GM18909 (cell line): ENCODE data around the gene NLRC5.

Source experiments
- ATAC-seq: cut with Tn5 transposase; IDR thresholded peaks from one replicate; pipeline ENCODE4 v1.9.1; 2021; ENCODE audit warnings: mild to moderate bottlenecking; ENCODE audit not compliant: unreplicated experiment, poor library complexity

The NLRC5 gene

DNA sequence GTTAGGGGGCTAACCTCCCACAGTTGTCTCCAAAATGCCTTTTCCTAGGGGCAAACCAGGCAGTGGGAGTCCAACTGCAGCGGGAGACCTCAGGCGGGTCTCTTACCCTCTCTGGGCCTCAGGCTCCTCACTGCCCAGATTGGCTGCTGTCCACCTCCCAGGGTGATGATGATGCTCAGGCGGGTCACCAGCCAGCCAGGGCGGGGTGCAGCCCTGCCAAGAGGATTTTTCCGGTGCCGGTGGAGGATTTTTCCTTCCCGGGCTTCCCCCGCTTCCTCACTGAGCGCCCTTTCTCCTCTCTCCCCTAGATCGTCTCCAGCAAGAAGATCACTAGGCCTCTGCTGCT lies 125.8 kb downstream of the NLRC5 start:
- no peak for ATAC-seq

DNA sequence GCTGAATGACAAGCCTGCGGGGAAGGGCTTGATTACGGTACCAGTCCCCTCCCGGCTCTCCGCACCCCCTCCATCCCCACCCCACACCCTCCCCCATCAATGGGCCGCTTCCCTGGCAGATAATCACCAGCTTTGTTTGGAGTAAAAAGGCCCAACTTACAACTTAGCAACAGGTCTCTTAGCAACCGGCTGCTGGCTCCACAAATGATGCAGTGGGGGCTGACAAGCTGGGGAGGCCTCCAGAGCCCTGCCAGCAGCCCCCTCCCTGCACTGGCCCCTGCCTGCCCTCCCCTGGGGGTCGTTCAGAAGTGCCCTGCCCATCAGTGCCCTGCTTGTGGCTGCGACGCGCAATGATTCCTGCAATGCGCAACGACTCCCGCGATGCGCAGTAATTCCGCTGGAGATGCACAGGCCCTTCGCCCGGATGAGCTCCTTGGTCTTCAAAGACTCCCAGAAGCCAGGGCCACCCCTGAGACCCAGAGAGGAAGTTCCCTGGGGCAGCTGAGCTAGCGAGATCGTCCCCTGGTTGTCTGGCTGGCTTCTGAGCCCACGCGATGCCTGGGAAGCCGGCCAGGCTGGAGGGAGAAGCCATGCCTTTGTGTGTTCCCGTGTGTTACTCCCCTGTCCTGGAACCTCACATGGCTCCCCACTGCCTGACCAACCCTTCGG lies 126.3 kb downstream of the NLRC5 start:
- no peak for ATAC-seq

DNA sequence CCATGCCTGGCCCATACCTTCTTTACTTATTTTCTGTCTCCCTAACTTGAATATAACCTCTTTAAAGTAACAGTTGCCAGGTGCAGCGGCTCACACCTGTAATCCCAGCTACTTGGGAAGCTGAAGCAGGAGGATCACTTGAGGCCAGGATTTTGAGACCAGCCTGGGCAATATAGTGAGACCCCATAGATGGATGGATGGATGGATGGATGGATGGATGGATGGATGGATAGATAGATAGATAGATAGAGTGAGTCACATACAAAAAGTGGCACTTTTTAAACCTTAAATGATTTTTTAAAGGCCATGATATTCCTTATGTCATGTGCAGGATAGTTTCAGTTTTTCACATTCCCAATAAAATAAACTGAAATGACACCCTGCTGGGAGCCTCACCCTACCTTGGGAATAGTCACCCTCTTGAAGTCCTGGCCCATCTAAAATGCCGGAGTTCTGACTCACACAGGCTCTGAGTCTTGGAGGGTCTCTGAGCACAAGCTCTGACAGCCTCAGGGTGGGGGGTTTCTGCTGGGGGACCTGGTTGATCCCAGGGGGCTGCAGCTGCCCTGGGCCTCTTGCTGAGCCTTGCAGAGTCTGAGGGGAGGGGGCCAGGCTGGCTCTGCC lies 129.2 kb downstream of the NLRC5 start:
- ATAC-seq, result no peak

DNA sequence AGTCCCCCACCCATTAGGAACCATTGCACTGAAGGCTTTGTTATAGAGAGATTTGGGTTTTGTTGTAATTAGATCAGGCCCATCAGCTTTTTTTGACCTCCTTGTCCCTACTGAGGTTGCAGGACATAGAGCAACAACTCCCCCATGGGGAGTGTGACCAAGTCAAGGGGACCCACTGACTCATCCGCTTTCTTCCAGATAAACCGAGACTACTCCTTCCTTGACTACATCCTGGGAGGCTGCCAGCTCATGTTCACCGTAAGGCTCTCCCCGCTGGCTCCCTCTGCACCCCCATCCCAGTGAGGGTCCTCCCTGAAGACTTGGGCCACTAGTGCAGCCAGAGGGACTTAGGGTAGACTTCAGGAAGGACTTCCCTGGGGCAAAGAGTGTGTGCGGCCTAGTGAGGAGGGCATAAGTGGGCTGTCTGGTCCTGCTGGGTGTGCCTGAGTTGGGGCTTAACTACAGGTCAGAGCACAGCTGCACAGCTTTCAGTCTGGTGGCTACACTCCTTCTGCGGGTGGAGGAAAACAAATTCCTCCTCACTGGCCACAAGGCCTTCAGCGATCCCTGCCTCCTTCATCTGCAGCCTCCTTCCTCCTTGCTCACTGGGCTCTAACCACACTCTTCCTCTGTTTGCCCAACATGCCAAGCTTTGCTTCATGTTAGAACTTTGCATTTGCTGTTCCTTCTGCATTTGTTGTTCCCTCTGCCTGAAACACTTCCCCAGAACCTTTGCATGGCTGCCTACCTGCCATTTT lies 134.0 kb downstream of the NLRC5 start:
- ATAC-seq, result no peak

DNA sequence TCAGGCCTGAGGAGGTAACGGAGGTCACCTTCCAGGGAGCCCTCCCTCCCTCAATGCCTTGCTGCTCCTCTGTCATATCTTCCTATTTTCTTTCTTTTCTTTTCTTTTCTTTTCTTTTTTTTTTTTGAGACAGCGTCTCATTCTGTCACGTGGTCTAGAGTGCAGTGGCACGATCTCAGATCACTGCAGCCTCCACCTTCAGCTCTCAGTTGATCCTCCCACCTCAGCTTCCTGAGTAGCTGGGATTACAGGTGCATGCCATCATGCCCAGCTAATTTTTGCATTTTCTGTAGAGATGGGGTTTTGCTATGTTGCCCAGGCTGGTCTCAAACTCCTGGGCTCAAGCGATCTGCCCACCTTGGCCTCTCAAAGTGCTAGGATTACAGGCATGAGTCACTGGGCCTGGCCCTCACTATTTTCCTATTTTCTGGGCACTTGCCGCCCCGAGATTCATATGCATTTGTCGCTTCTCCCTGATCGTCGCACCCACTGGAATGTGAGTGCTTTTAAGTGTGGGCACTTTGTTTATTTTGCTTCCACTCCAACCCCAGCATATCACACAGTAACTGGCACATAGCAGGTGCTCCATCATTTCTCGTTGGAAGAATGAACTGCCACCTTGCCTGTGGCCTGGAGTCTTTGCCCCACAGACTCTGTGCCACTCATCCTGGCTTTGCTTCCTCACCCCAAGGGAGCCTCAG lies 134.8 kb downstream of the NLRC5 start:
- ATAC-seq, result no peak

DNA sequence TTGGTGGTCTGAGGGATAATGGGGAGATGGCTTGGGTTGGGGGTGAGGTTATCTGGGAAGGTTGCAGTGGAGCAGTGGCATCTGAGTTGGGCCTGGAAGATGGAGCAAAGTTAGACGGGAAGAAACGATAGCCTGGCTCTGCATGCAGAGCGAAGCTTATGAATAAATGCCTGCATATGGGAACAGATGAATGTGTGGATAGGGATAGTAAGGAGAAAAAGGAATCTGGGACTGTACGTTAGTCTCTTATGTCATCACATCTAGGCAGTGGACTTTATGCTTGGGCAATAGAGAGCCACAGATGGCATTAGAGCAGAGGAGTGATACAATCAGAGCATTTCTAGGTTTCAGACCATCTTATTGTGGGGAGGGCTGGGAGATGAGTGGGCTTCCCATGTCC lies 136.0 kb downstream of the NLRC5 start:
- ATAC-seq, result no peak

DNA sequence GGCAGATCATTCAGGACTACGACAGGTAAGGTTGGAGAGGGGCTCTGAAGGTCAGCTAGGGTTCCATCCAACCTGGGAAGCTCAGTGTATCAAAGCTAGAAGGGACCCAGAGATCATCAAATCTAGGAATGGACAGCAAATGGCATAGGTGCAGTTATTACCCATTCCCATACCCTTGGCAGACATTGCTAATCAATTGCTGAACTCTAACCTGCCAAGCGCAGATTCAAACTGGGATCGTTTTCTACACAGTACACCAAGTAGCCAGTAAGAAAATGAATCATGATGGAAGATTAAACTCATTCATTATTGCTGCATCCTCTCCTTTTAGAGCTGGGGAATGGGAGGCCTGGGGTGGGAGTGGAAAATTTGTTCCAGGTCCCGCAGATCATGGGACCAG lies 136.6 kb downstream of the NLRC5 start:
- no peak for ATAC-seq

DNA sequence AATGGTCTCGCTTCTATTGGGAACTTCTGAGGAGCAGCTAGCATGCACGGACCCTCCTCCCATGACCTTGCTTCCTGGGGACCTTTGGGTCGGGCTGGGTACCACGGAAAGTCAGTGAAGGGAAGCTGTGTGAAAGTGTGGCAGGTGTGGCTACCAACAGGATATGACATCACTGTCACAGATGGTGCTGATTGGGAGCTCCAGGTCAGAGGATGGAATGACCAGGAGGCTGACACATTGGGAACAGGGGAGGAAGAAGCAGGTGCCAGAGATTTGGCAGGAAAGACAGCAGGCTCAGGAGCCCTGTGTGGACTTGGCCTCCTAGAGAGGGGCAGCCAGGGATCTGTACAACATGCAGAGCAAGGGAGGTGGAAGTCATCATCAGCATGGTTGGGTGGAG lies 137.1 kb downstream of the NLRC5 start:
- ATAC-seq, result no peak

DNA sequence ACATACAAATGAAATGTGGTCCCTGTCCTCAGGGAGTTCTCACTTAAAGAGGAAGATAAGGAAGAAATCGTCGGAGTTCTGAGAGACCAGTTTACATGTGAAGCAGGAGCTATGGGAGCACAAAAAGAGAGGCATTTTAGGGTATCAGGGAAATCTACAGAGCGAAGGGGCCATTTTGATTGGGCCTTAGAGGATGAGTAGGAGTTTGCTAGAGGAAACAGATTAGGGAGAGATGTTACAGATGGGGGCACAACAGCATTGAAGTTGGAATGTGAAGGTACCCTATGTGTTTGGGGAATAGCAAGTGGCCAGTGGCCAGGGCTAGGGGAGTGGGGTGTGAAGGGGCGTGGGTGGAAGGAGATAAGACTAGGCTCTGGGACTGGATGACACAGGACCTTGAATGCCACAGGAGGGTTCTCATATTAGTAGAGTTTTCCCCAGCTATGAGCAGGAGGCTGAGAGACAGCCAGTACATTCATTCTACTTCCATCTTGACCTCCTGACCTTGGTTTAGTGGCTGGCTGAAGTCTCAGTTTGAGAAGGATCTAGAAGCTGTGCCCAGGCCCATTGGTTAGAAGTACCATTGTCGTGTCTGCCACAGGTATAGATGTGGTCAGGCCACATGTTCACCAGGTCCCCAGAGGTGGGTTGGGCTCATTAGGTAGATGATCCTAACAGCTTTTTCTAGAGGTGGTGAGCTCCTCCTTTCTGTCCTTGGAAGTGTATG lies 137.8 kb downstream of the NLRC5 start:
- ATAC-seq, result peak; percentile 56

DNA sequence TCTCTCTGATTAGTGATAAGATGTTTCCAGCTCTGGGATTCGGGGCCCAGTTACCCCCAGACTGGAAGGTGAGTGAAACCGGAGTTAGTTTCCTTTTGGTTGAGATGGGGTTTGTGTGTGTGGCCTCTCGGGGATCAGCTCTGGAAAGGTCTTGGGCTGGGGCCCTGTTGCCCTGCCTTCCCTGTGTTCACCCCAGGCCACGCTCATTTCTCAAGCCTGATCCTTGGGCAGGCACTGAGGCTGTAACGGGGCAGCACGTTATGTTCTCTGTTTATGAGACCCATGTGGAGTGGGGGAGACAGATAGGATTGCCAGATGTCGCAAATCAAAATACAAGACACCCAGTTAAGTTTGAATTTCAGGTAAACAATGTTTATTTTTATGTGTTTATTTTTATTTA lies 138.5 kb downstream of the NLRC5 start:
- peak; percentile 13 for ATAC-seq

DNA sequence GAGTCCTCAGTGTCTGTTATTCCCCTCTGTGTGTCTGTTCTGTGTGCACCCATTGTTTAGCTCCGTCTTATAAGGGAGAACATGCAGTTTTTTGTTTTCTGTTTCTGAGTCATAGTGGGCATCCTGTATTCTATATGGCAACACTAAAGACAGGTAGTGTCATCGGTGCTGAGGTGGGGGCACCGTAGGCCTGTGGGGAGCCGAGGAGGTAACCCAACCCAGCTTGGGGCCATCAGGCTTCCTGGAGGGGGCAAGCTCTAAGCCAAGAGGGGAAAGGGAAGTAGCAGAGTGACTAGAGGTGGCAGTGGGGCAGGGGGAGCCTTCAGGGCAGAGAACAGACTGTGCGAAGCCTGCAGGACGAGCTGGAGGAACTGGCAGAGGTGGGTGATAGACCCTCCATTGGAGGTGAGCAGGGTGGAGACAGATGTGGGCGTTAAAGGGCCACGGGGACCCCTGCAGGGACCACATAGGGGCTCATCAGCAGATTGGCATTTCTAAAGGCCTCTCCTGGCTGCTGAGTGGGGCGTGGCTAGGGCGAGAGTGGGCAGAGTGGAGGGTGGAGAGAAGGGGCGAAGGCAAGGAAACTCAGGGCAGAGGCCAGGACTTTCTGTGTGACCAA lies 139.5 kb downstream of the NLRC5 start:
- no peak for ATAC-seq

DNA sequence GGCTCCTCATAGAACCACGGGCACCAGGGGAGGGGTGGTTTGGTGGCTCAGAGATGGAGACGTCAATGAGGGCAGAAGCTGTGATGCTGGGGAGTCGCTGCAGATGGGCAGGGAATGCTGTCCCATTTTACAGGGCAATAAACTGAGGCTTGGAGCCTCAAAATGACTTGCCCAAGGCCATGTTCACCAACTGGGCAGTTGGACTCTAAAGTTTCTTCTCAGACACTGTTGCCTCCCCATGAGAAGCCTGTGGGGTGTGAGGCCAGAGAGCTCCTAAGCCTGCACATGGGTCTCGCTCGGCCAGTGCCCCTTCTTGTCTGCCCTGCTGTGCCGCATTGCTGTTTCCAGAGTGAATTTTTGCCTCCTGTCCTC lies 141.6 kb downstream of the NLRC5 start:
- ATAC-seq, result no peak

DNA sequence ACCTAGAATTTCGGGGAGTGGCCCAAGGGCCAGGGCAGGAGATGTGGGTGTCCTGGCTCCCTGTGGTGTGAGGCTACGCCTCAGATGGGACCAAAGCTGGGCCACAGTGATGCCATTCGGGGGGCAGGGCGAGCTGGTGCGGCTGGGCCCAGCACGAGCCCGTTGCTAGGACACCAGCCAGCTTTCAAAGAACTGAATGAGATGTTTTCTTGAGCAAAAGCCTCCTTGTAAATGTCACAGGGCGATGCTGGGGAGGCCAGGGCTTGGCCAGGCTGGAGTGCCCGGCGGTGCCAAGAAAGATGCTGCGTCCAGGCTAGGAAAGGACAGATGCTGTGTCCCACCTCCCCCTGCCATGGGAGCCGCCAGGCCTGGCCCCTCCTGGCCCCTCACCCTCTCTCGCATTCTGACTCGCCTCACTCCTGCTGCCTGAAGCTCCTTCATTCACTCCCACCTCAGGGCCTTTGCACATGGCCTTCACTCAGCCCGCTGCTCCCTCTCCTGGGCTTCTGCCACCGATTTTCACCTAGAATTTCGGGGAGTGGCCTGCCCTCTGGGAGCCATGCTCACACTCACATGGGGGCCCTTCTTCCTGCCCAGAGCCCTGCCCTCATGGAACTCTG lies 142.1 kb downstream of the NLRC5 start:
- ATAC-seq, result no peak

DNA sequence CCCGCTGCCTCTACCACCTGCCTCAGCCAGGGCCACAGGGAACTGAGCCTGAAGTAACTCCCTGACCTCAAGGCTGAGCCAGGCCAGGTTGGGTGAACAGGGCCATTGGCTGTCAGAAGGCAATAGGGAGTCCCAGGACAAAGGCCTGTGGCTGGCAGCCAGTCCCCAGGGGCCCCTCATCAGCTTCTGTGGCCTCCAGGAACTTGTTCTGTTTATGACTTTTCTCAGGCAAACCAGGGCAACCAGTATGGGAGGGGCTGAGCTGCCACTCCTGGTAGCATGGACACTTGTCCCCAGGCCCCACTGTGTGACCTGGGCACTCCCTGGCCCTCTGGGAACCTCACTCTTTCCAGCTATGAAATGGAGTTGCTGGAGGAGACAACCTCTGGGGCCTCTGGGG lies 143.1 kb downstream of the NLRC5 start:
- ATAC-seq, result no peak

DNA sequence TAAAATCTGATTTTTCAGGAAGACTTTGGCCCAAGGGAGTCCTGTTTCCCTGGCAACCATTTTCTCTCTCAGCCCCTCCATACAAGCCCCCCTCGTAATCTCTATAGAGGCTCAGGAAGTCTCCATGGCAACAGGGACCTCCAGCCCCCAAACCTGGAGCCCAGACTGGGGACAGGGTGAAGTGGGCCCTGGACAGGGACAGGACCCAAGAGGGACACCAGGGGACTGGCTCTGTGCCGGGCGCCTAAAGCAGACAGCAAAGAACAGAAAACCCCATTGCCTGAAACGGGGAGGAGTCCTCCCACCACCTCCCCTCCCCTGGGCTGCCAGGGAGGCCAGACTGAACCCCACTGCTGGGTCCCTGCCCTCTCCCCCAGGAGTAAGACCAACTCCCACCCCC lies 143.7 kb downstream of the NLRC5 start:
- ATAC-seq, result no peak
